GM18507 (cell line): ENCODE measurements around the gene HOXD8.

ENCODE experiments used
- DNase-seq: peaks from one replicate; pipeline ENCODE4 v3.0.0; 2011; ENCODE audit warnings: low read depth; ENCODE audit not compliant: insufficient read length; ENCODE audit errors: extremely low spot score
- FAIRE-seq: peaks from 2 replicates; lab custom pipeline; 2011; peaks lifted over from hg19 to GRCh38; lab: Jason Lieb, UNC

HOXD8 gene

DNA sequence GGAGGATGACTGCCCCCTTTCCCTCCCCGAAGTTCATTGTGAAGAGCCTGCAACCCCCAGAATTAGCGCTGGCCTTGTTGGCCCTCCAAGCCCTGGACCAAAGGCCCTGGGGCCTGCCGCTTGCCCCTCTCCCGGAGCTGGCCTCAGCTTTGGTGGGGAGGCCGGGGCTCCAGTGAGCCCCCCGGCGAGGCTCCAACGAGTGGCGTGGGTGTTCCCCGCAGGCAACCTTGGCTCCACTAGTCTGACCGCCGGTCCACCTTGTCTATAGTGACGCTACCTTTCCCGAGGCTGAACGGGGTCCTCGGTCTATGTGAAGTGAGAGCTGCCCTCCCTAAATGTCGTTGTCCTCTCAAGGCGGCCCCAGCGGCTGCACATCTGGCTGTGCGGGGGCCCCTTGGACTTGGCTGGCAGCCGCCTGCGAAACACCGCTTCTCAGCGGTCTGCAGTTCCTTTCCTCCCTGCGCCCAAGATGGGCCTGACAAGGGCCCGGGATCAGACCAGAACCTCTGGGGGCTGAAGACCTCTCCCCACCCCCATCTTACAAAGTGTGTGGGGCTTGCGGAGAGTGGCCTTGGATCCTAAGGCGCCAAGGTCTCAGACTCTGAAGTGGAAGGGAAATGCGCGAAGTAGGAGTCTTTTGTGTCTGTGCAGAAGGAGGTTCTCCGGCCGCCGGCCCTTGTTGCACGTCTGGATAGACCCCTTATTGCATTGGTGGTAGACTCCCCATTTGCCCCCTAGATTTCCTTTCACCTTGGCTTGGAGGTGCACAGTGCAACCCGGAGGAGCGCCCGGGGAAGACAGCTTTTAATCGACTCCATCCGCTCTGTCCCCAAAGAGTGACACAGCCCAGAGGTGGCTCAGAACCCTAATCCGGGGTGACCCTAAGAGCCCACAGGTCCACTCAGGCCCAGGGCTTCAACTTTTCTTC lies 16.9 kb upstream of the HOXD8 start:
- FAIRE-seq (no peak), DNase-seq (no peak)

DNA sequence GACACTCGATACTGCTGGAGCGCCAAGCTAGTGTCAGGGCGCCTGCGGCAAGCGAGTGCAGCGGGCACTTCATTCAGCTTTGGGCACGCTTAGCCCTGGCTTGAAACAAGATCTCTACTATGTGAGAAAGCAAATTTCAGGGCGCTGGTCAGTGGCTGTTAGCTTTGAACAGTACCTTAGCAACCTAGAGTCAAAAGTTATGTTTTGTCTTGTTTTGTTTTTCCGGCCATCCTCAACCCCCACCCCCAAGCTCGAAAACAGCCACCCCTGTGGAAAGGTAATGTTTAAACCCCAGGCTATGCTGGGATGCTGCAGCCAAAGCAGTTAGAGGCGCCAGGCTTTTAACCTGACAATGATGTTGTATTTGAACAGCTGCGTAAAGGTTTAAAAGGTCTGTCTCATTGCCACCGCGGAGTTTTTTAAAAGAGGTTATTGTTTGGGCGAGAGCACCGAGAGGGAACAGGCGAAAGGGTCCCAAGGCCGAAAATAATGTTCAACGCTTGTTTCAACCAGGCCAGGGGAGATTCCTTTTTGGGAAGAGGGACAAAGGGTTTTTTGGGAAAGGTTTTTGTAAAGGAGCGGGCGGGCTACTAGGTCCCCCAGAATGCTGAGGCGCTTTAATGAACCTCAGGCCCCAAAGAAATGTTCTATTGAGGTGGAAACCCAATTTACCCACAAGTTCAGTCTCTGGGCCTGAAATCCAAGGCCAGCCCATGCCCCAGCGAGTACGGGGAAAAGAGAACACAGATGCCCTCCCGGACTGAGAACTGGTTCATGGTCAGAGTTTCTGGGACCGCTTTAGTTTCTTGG lies 15.2 kb upstream of the HOXD8 start:
- DNase-seq: no peak
- no peak for FAIRE-seq

DNA sequence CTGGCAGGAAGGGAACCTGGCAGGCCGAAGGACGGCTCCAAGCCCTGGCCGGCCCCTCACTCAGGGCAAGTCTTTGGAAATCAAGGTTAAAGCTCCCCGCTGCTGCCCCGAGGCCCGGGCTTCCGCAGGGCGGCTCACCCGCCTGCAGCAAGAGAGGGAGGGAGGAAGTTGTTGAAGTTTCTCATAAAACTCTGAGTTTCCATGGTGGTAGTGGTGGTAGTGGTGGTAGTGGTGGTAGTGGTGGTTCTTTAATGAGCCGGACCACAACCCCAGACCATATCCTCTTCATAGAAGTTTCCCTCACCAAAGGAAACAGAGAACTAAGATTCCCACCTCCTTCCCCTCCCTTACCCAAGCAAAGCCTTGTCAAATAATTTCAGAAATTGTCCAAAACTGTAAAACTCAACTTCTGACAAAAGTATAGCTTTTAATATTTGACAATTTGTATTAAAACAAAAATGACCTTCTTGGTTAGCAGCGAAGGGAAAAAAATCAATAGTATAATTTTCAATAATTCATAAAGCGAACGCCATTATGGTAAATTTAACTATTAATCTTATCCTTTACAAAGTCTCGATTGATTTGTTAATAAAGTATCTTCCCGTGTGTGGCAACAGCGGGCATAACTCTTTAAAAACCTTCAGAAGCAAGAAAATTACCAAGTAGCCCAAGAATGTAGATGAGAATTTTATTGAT lies 14.4 kb upstream of the HOXD8 start:
- FAIRE-seq: no peak
- no peak for DNase-seq

DNA sequence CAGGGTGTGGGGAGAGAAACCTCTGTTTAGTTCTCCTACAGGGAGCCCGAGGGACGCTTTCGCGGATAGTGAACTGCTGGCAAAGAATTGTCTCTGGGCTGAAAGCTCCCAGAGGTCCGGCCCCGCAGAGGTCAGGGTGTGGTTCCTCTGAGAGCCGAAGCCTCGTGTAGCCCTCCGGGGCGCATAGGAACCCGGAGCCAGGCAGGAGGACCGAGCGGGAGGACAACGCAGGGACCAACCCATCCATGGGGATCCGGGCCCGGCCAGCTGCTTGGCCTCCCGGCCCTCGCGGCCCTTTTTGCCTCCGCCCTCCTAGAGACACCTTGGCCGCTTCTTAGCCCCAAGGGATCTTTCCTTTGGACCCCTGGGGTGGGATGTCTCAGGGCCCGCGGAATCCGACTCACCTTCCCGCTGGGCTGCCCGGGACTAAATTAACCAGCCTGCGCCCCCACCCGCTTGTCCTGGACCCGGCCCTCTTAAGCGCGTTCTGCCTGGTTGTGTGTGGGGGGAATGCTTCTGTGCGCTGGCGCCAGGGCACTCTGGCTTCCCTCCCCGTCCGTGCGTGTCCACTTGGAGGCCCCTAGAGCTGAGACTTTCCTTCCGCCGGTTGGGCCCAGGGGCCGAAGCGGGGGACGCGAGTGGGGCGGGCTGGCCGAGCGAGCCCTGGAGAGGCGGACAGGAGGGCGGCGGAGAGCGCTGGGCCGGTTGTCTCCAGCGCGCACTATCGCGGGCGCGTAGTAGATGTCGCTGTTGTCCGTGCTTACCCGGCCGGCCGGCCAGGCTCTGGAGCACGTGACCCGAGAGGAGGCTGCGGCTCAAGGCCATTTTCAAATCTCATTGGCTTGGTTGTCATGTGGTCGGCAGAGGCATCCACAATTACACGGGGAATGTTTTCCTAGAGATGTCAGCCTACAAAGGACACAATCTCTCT lies 13.4 kb upstream of the HOXD8 start, which contains the start of gene HOXD10:
Gene HOXD10, plus strand, starts transcription at position 896 of the 931 bp plus-strand sequence. CDS start 56 bp downstream, outside the sequence.
- DNase-seq: no peak
- no peak for FAIRE-seq

DNA sequence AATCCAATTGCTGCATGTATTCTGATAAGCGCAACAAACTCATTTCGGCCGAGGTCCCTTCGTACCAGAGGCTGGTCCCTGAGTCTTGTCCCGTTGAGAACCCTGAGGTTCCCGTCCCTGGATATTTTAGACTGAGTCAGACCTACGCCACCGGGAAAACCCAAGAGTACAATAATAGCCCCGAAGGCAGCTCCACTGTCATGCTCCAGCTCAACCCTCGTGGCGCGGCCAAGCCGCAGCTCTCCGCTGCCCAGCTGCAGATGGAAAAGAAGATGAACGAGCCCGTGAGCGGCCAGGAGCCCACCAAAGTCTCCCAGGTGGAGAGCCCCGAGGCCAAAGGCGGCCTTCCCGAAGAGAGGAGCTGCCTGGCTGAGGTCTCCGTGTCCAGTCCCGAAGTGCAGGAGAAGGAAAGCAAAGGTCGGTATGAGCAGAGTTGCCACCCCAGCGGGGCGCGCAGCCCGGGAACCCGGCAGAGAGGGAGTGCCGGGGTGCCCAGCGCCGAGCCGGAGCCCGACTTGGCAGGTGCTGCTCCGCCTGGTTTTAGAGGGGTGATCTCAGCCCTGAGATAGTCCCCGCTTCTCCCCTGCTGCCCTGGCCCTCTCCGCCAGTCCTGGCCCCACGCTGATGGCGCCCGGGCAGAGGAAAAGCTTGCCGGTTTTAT lies 12.2 kb upstream of the HOXD8 start:
- no peak for FAIRE-seq
- no peak for DNase-seq

DNA sequence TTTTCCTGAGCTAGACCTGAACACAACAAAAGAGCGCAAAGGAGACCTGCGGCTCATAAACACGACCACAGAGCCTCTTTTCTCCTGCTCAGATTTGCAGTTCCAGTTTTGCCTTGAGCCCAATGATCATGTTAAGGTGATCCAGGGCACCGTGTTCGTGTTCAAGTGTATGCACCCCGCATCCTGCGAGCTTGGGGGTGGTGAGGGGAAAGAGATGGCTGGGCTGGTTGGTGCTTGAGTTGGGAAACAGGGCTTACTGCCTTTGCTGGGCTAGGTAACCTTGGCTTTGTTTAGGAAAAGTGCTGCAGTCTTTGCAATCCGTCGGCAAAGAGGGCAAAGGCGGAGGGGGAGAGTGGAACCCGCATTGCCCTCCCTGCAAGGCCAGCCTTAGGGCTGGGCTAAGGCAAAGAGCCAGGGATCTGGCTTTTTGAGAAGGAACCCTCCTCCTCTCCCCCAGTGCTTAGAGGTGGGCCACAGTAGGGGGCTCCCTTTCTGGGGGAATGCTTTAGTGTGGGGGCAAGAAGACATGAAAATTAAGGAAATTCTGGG lies 11.6 kb upstream of the HOXD8 start:
- DNase-seq: no peak
- no peak for FAIRE-seq

DNA sequence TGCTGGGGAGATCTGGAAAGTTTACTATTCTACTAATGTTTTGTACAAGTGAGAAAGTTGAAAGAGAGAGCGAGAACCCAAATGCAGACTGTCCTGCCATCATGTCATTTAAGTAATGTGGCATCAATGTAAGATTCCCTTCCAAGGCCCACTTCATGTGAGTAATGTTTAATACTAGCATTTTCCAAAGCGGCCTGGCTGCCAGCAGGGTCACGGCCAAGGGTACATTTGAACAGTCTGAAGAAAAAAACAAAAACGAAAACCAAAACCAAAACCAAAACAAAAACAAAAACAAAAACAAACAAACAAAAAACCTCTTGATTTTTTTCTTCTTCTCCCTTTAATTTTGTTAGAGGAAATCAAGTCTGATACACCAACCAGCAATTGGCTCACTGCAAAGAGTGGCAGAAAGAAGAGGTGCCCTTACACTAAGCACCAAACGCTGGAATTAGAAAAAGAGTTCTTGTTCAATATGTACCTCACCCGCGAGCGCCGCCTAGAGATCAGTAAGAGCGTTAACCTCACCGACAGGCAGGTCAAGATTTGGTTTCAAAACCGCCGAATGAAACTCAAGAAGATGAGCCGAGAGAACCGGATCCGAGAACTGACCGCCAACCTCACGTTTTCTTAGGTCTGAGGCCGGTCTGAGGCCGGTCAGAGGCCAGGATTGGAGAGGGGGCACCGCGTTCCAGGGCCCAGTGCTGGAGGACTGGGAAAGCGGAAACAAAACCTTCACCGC lies 10.7 kb upstream of the HOXD8 start:
- FAIRE-seq (peak; percentile 73), DNase-seq (no peak)

DNA sequence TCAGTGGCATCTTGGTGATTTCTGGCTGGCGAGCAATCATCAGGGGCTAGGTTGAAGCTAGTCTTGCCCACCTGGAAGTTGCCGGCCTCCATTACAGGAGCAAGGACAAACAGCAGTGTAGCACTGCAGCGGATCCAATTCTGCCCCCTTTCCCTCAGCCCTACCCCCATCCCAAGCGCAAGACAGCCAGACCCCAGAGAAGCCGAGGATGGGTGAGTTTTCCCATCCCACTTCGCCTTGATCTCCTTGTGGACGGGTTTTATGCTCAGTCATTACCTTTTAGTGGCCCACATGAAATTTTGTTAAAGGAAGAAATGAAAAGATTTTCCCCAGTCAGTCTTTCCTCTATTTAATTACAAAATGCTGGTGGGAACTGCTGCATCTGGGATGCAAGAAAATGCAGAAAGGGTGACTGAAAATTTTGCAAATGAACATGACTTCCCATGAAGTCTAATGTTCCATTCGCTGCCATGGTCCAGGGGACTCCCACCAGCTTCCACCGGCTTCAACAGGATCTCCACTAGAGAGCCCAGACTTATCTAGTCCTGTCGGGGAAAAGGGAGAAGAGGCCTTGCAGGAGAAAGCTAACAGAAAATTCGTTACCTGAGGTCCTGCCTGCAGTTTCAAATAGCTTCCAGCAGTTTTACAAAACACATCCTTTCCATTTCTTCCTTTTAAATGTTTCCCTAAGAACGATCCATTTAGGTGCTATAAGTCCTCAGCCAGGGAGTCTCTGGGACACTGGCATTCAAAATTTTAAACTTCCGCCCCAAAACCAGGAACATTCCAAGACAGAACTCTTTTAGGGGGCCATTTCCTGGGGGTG lies 8.9 kb upstream of the HOXD8 start:
- FAIRE-seq: no peak

DNA sequence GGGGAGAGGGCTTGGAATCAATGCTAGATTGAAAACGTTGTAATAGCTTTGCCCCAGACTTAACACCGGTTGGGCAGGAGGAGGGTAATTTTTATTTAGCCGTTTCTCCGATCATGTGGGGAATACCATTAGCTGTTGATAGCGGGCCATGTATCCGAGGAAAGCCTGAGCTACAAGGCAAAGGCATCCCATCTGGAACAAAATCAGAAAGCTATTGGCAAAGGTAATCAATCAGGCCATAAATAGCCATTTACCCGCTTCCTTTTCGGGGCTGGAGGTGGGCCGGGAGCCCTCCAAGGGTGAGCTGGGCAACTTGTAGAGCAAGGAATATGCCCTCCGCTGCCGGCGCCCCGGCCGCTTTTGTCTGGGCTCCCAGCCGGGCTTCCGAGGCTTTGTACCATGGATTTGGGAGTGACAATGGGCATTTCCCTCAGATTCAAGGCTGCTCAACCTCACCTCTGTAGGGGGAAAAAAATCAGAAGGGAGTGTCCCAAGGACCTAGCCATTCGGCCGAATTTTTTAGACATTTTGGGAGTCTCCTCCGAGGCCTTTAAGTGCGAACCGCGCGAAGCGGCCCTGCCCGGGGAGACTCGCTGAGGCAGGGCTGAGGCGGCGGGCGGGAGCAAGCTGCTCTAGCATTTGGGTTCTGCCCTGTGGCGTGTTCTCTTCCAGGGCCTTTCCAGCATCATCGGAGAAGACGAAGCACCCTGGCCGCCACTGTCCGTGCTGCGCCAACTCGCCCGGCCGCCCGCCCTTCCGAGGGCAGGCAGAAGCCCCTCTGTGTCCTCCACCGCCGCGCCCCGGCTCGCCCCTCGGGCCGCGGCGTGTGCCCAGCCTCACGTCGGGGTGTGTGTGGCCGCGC lies 8.1 kb upstream of the HOXD8 start:
- FAIRE-seq (no peak), DNase-seq (no peak)

More for the DNA sequence above, 8.9 kb upstream of the HOXD8 start:
- no peak for DNase-seq

DNA sequence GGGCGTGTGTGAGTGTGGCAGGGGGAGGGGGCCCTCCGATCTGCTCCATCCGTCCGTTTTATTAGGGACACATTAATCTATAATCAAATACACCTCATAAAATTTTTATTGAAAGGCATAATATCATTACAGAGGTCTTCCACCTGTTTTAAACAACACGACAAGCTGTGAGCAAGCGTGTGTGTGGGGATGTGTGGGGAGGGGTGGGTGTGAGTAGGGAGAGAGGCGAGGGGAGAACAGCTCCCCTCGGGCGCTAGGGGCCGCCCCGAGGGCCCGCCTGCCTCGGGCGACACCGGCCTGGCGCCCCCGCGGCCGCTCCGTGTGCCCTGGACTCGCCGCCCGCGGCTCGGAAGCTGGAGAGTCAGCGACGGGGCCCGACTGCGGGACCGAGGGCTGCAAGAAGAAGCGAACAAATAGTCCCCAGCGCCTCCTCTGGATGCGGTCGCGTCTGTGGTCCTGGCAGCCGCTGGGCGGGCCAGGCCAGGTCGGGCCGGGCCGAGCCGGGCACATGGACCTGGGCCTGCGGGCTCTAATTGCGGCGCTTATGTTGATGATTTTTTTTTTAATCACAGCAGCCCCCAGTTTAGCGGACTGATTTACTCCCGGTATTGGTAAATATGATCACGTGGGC lies 7.3 kb upstream of the HOXD8 start:
- no peak for DNase-seq
- FAIRE-seq: no peak

DNA sequence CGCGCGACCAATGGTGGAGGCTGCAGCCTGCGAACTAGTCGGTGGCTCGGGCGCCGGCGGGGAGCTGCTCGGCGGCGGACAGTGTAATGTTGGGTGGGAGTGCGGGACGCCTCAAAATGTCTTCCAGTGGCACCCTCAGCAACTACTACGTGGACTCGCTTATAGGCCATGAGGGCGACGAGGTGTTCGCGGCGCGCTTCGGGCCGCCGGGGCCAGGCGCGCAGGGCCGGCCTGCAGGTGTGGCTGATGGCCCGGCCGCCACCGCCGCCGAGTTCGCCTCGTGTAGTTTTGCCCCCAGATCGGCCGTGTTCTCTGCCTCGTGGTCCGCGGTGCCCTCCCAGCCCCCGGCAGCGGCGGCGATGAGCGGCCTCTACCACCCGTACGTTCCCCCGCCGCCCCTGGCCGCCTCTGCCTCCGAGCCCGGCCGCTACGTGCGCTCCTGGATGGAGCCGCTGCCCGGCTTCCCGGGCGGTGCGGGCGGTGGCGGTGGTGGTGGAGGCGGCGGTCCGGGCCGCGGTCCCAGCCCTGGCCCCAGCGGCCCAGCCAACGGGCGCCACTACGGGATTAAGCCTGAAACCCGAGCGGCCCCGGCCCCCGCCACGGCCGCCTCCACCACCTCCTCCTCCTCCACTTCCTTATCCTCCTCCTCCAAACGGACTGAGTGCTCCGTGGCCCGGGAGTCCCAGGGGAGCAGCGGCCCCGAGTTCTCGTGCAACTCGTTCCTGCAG lies 6.7 kb upstream of the HOXD8 start, which contains the start of gene HOXD9:
Gene HOXD9, plus strand, starts transcription at position 37 of the 728 bp plus-strand sequence. Its CDS starts 50 bp downstream, at position 87.
- FAIRE-seq (no peak), DNase-seq (no peak)

DNA sequence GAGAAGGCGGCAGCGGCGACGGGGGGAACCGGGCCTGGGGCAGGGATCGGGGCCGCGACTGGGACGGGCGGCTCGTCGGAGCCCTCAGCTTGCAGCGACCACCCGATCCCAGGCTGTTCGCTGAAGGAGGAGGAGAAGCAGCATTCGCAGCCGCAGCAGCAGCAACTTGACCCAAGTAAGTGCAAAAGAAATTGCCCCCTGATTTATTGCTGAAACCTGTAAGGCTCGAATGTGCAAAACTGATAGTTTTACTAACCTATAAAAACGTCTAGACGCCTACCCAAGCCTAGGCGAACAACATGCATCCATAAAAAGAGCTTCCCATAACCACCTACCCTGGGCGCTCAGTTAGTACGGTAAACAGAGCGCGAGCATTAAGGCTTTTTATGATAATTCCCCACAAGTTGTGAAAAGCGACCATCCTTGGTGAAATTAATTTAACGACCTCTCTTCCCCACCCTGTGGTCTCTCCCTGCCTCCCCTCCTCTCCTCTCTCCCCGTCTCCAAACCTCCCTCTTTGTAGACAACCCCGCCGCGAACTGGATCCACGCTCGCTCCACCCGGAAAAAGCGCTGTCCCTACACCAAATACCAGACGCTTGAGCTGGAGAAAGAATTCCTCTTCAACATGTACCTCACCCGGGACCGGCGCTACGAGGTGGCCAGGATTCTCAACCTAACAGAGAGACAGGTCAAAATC lies 5.9 kb upstream of the HOXD8 start:
- no peak for FAIRE-seq
- no peak for DNase-seq

DNA sequence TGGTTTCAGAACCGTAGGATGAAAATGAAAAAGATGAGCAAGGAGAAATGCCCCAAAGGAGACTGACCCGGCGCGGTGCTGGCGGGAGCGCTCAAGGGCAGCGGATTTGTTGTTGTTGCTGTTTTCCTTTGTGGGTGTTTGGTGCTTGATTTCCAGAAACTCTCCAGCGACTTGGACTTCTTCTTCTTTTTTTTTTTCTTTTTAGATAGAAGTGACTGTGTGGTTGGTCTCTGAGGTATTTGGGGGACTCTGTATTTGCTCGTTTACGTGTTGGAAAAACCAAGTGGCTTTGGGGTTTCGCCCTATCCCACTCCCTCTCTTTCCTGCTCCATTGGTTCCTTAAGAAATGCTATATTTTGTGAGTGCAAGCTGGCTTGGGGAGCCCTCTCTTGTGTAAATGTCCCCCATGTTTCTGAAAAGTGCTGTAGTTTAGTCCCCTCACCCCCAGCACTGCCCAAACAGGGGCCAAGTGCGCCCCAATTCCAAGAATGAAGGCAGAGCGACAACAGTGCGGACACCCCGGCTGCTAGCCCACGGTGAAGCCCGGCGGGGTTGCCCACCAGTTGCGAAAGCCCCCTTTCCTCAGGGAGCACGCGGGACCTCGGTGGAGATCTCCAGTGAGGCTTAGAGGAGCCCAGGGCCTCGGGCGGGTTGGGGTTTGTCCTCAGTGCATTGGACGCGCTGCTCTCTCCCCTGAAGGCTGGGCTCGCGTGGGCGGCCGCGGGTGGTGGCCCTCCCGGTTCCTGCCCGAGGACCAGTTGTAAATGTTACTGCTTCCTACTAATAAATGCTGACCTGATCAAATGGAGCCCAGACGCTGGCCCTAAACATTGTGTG lies 5.2 kb upstream of the HOXD8 start:
- no peak for DNase-seq
- FAIRE-seq: no peak
